Measurements from ENCODE around the gene ZNF785. TPM values are rescaled to one million over a fixed set of nuclear protein-coding genes. Genes with fewer than 3 reads are reported as not detected.
"Not testable (repeated sequence)": the region's sequence is repeated elsewhere in the genome, so short reads cannot be mapped to it uniquely, and the experiment has no call there.

Gene ZNF785
- total RNA-seq (2014; rRNA removed; shearing (Covaris generic)): 5.4 and 7.7 TPM in 2 replicates
- polyA plus RNA-seq (2015; cell fraction: cytosol; rRNA removed): 5.0 and 5.9 TPM in 2 replicates
- polyA plus RNA-seq (2015; cell fraction: nucleus; rRNA removed): 20.0 and 22.4 TPM in 2 replicates

- DNase-seq (ENCODE audit: low read depth): peak; percentile 99
Observed at GRCh38 chr16:30585400-30586191, at the start of gene ZNF785. Gene ZNF785 (minus strand): TSS chr16:30585697. CDS start chr16:30585611, 86 bp downstream.

GRCh38 chr16:30633526-30633925 lies 48.0 kb upstream of the ZNF785 start:
- DNase-seq (ENCODE audit: low read depth): no peak

- not testable (repeated sequence) for DNase-seq (ENCODE audit: low read depth)
Observed at GRCh38 chr16:30632454-30632853, 47.0 kb upstream of the ZNF785 start.

GRCh38 chr16:30628628-30629540 lies 43.4 kb upstream of the ZNF785 start:
- DNase-seq (ENCODE audit: low read depth): peak; percentile 65

- DNase-seq (ENCODE audit: low read depth): no peak
Observed at GRCh38 chr16:30626236-30626635, 40.7 kb upstream of the ZNF785 start.

GRCh38 chr16:30623536-30624283 lies 38.2 kb upstream of the ZNF785 start:
- DNase-seq (ENCODE audit: low read depth): peak; percentile 69

GRCh38 chr16:30622455-30623032 lies 37.0 kb upstream of the ZNF785 start:
- no peak for DNase-seq (ENCODE audit: low read depth)

- peak; percentile 92 for DNase-seq (ENCODE audit: low read depth)
Observed at GRCh38 chr16:30621765-30622164, 36.3 kb upstream of the ZNF785 start.

- no peak for DNase-seq (ENCODE audit: low read depth)
Observed at GRCh38 chr16:30620169-30620568, 34.7 kb upstream of the ZNF785 start.

- DNase-seq (ENCODE audit: low read depth): no peak
Observed at GRCh38 chr16:30619638-30620037, 34.1 kb upstream of the ZNF785 start.

GRCh38 chr16:30619202-30619601 lies 33.7 kb upstream of the ZNF785 start:
- no peak for DNase-seq (ENCODE audit: low read depth)

GRCh38 chr16:30615358-30616091 lies 30.0 kb upstream of the ZNF785 start:
- DNase-seq (ENCODE audit: low read depth): peak; percentile 27

GRCh38 chr16:30609926-30610839 lies 24.7 kb upstream of the ZNF785 start, which contains the start of gene ZNF689:
Gene ZNF689 (minus strand): TSS chr16:30610389. CDS start chr16:30610041, 348 bp downstream.
- DNase-seq (ENCODE audit: low read depth): peak; percentile 93

GRCh38 chr16:30609002-30609925 lies 23.8 kb upstream of the ZNF785 start:
- DNase-seq (ENCODE audit: low read depth): peak; percentile 17

GRCh38 chr16:30606004-30606403 lies 20.5 kb upstream of the ZNF785 start:
- DNase-seq (ENCODE audit: low read depth): no peak

GRCh38 chr16:30605158-30605557 lies 19.7 kb upstream of the ZNF785 start:
- no peak for DNase-seq (ENCODE audit: low read depth)

- DNase-seq (ENCODE audit: low read depth): no peak
Observed at GRCh38 chr16:30604316-30604947, 18.9 kb upstream of the ZNF785 start.

Measured in HT1080 (cell line).